CD14-positive monocyte (primary cell): ENCODE data around the gene PRKRA. TPM values are rescaled to one million over a fixed set of nuclear protein-coding genes. Genes with fewer than 3 reads are reported as not detected.

Experiments used
- DNase-seq, 3 donors: peaks; one replicate each; pipeline ENCODE4 v3.0.0-alpha.2; 2011 to 2022
- H2AFZ ChIP-seq: 2 replicates; pipeline ENCODE4 v1.6.0; 2012; ENCODE audit warnings: mild to moderate bottlenecking, low read depth, low read length, inconsistent platforms; ENCODE audit not compliant: insufficient read depth, poor library complexity, severe bottlenecking
- H3K27ac ChIP-seq, 2 donors: 1 replicate in 1 of 2; 2 replicates in 1 of 2; pipeline ENCODE4 v1.5.1; 2012 to 2013; ENCODE audit warnings: low read length in 2 of 2, control low read depth in 1 of 2, inconsistent platforms in 1 of 2, low read depth in 1 of 2, mild to moderate bottlenecking in 1 of 2
- H3K27me3 ChIP-seq, 2 donors: one replicate each; pipeline versions ENCODE4 v1.6.0 to v1.6.1; 2011 to 2013; ENCODE audit warnings: low read length in 2 of 2; ENCODE audit not compliant: control insufficient read depth in 2 of 2, insufficient read depth in 2 of 2
- H3K36me3 ChIP-seq, 2 donors: replicated peaks in 1 of 2; 1 replicate in 1 of 2; 2 replicates in 1 of 2; pipeline versions ENCODE4 v1.5.1 to v1.6.1; 2012 to 2013; ENCODE audit warnings: low read length in 2 of 2, control low read depth in 1 of 2, inconsistent platforms in 1 of 2, mild to moderate bottlenecking in 1 of 2; ENCODE audit not compliant: insufficient read depth in 2 of 2, control insufficient read depth in 1 of 2
- H3K4me1 ChIP-seq, 2 donors: 1 replicate in 1 of 2; 2 replicates in 1 of 2; pipeline versions ENCODE4 v1.5.1 to v1.6.1; 2012 to 2013; ENCODE audit warnings: low read length in 2 of 2, control low read depth in 1 of 2, inconsistent platforms in 1 of 2, mild to moderate bottlenecking in 1 of 2, moderate library complexity in 1 of 2; ENCODE audit not compliant: insufficient read depth in 2 of 2, control insufficient read depth in 1 of 2
- H3K4me2 ChIP-seq: replicated peaks from 2 replicates; pipeline ENCODE3; 2012; ENCODE audit warnings: low read length, moderate library complexity, mild to moderate bottlenecking; ENCODE audit not compliant: poor library complexity, severe bottlenecking; ENCODE audit errors: extremely low read depth
- H3K4me3 ChIP-seq, 3 experiments: fragments of 200-600 bp in 1 of 3; sonication (generic) in 1 of 3; replicated peaks in 1 of 3; 1 replicate in 2 of 3; 2 replicates in 1 of 3; pipeline ENCODE4 v1.5.1; 2011 to 2013; ENCODE audit warnings: low read length in 3 of 3, mild to moderate bottlenecking in 3 of 3, control low read depth in 2 of 3, low read depth in 2 of 3, inconsistent platforms in 1 of 3, moderate library complexity in 1 of 3
- H3K79me2 ChIP-seq: 2 replicates; pipeline ENCODE4 v1.6.0; 2012; ENCODE audit warnings: mild to moderate bottlenecking, control low read depth, inconsistent platforms, low read length, moderate library complexity; ENCODE audit not compliant: insufficient read depth
- H3K9ac ChIP-seq: 2 replicates; pipeline ENCODE4 v1.6.0; 2017; ENCODE audit warnings: low read length, mild to moderate bottlenecking; ENCODE audit not compliant: insufficient read depth, poor library complexity, severe bottlenecking
- H3K9me3 ChIP-seq, 2 donors: replicated peaks in 1 of 2; 1 replicate in 1 of 2; 2 replicates in 1 of 2; pipeline versions ENCODE4 v1.5.1 to v1.6.1; 2012 to 2013; ENCODE audit warnings: low read length in 2 of 2, control low read depth in 1 of 2; ENCODE audit not compliant: control insufficient read depth in 1 of 2, insufficient read depth in 1 of 2
- H4K20me1 ChIP-seq: 2 replicates; pipeline ENCODE4 v1.6.0; 2012; ENCODE audit warnings: mild to moderate bottlenecking, low read length, control low read depth, moderate library complexity; ENCODE audit not compliant: insufficient read depth
- H3K27ac Mint-ChIP-seq, 7 donors: one replicate each; pipeline ENCODE4 v1.8.0; 2020; ENCODE audit warnings: mild to moderate bottlenecking in 7 of 7, mixed read lengths in 7 of 7, moderate library complexity in 6 of 7, inconsistent platforms in 2 of 7
- H3K27me3 Mint-ChIP-seq, 3 donors: one replicate each; pipeline ENCODE4 v1.8.0; 2021 to 2022; ENCODE audit warnings: low read depth in 3 of 3, mild to moderate bottlenecking in 3 of 3, mixed read lengths in 3 of 3, moderate library complexity in 3 of 3, inconsistent platforms in 1 of 3
- H3K36me3 Mint-ChIP-seq, 2 donors: one replicate each; pipeline ENCODE4 v1.8.0; 2020; ENCODE audit warnings: mixed read lengths in 2 of 2, inconsistent platforms in 1 of 2, mild to moderate bottlenecking in 1 of 2
- H3K4me1 Mint-ChIP-seq: one replicate; pipeline ENCODE4 v1.8.0; 2020; ENCODE audit warnings: mild to moderate bottlenecking, mixed read lengths
- H3K4me3 Mint-ChIP-seq, 2 donors: one replicate each; pipeline ENCODE4 v1.8.0; 2020; ENCODE audit warnings: mild to moderate bottlenecking in 2 of 2, mixed read lengths in 2 of 2, moderate library complexity in 1 of 2
- H3K9me3 Mint-ChIP-seq, 7 donors: one replicate each; pipeline ENCODE4 v1.8.0; 2020 to 2022; ENCODE audit warnings: mixed read lengths in 7 of 7, mild to moderate bottlenecking in 6 of 7, moderate library complexity in 6 of 7, inconsistent platforms in 2 of 7
- WGBS: methylation state at CpG from one replicate; pipeline ENCODE4 v1.1.5; 2013; ENCODE audit warnings: missing lambda C conversion rate; ENCODE audit not compliant: insufficient coverage; 5-methylcytosine and 5-hydroxymethylcytosine counted together
- intact Hi-C, 2 donors: fragments of 100-400 bp; cut with micrococcal nuclease; formaldehyde crosslinking; loops; one replicate each; pipeline versions ENCODE4 v1.15.0 to v1.15.1; 2023
- polyA plus RNA-seq, 3 donors: library from polyadenylated mRNA; depleted of rRNA in 1 of 3; unstranded in 2 of 3; stranded (reverse) in 1 of 3; fragments of 300-500 nt in 2 of 3; fragments of >200 nt in 1 of 3; fragmentation: Illumina TruSeq in 2 of 3; gene quantifications; 1 replicate in 2 of 3; 2 replicates in 1 of 3; pipeline ENCODE4 v1.2.3, GENCODE V29; 2012 to 2021
- TF ChIP-seq, protein P1 (sequence below): fragments of 200-600 bp; IDR thresholded peaks from one replicate; pipeline ENCODE4 v1.8.0; 2022; ENCODE audit warnings: antibody characterized with exemption, mild to moderate bottlenecking

PRKRA gene
- polyA plus RNA-seq, 3 donors: 21.0 to 35.8 (median 35.4) TPM

GRCh38 chr2:178427458-178427857, 23.5 kb downstream of the PRKRA start:
- H3K9me3 Mint-ChIP-seq: peaks cover 2 to 17% (median 10%) of the 10 kb centered on the region in 7 donors

GRCh38 chr2:178426388-178426787, 24.6 kb downstream of the PRKRA start:
- Histone ChIP-seq H2AFZ (no peak overlapping the region), H3K9ac (no peak overlapping the region), H3K4me3 (no peak overlapping the region), H3K27me3 (no peaks in the 10 kb centered on the region), H3K36me3 (peaks cover 7 to 54% of the 10 kb centered on the region in 2 donors), H4K20me1 (no peaks in the 10 kb centered on the region), H3K9me3 (no peaks in the 10 kb centered on the region), H3K27ac (no peak overlapping the region), H3K4me2 (no peak overlapping the region), H3K79me2 (peaks cover 23% of the 10 kb centered on the region), H3K4me1 (no peaks in the 10 kb centered on the region)
- no peak for DNase-seq
- 90% methylated on average over 2 of the region's 3 CpGs for WGBS
- Mint-ChIP-seq H3K4me1 (no peaks in the 10 kb centered on the region), H3K27ac (no peak overlapping the region), H3K27me3 (no peaks in the 10 kb centered on the region), H3K9me3 (peaks cover 2 to 17% (median 10%) of the 10 kb centered on the region in 7 donors), H3K4me3 (no peak overlapping the region), H3K36me3 (peaks cover 40 to 69% of the 10 kb centered on the region in 2 donors)
- intact Hi-C loops: no loop called here
- TF ChIP-seq, protein P1, sequence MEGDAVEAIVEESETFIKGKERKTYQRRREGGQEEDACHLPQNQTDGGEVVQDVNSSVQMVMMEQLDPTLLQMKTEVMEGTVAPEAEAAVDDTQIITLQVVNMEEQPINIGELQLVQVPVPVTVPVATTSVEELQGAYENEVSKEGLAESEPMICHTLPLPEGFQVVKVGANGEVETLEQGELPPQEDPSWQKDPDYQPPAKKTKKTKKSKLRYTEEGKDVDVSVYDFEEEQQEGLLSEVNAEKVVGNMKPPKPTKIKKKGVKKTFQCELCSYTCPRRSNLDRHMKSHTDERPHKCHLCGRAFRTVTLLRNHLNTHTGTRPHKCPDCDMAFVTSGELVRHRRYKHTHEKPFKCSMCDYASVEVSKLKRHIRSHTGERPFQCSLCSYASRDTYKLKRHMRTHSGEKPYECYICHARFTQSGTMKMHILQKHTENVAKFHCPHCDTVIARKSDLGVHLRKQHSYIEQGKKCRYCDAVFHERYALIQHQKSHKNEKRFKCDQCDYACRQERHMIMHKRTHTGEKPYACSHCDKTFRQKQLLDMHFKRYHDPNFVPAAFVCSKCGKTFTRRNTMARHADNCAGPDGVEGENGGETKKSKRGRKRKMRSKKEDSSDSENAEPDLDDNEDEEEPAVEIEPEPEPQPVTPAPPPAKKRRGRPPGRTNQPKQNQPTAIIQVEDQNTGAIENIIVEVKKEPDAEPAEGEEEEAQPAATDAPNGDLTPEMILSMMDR: no peak

More at GRCh38 chr2:178427458-178427857, 23.5 kb downstream of the PRKRA start:
- Mint-ChIP-seq H3K4me3 (no peak overlapping the region), H3K27ac (no peak overlapping the region), H3K4me1 (no peaks in the 10 kb centered on the region), H3K36me3 (peaks cover 51 to 77% of the 10 kb centered on the region in 2 donors), H3K27me3 (no peaks in the 10 kb centered on the region)
- Histone ChIP-seq H3K27me3 (peaks cover 0 to 2% of the 10 kb centered on the region in 2 donors), H3K27ac (no peak overlapping the region), H4K20me1 (no peaks in the 10 kb centered on the region), H3K4me2 (no peak overlapping the region), H3K9me3 (no peaks in the 10 kb centered on the region), H3K4me3 (no peak overlapping the region), H3K36me3 (peaks cover 18 to 58% of the 10 kb centered on the region in 2 donors), H3K4me1 (no peaks in the 10 kb centered on the region), H3K79me2 (peaks cover 18% of the 10 kb centered on the region), H3K9ac (no peak overlapping the region), H2AFZ (no peak overlapping the region)
- no peak for DNase-seq
- no CpG with 5 or more reads among the region's 2 CpGs for WGBS
- intact Hi-C loops: no loop called here
- TF ChIP-seq, protein P1: no peak
